Stimulated activated CD4-positive, alpha-beta T cell treated with anti-CD3 and anti-CD28 coated beads, Interleukin-12 subunit alpha, Interleukin-12 subunit beta, amount 100 ng/mL, for 24 hours (primary cell): ENCODE measurements around the gene FOXR1.
"Not testable (repeated sequence)": the region's sequence is repeated elsewhere in the genome, so short reads cannot be mapped to it uniquely, and the experiment has no call there.

Experiments used
- DNase-seq, 2 experiments: peaks; one replicate each; pipeline ENCODE4 v3.0.0-alpha.2; 2020; ENCODE audit warnings: low read depth in 2 of 2

FOXR1 gene

DNA sequence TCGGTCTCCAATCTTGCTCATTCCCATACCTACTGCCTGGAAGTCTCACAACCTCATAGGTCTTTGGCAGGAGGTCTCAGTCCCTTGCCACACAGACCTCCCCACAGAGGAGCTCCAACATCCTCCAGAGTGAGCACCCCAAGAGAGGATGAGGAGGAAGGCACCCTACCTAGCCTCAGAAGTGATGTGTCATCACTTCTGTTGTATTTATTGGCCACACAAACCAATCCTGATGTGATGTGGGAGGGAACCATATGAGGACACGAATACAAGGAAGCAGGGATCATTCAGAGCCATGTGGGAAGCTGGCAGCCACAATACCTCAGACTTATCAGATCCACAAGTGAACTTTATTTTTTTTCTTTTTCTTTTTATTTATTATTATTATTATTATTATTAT is 24.5 kb upstream of the FOXR1 start:
- DNase-seq: no peak

DNA sequence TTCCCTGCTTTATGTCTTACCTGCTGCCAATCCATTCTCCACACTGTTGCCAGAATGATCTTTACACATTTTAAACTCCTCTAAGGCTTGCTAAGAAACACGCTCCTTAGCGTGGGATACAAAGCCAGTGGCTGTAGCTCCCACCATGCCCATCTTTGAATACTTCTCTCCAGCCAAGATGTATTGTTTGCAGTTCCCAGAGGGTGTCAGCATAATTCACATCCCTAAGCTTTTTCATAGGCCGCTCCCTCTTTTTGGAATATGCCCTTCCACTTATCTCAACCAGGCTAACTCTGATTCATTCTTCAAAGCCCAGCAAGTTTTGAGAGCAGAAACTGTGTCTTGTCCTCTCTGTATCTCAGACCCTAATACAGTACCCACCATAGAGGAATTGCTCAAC is 23.6 kb upstream of the FOXR1 start:
- no peak for DNase-seq

DNA sequence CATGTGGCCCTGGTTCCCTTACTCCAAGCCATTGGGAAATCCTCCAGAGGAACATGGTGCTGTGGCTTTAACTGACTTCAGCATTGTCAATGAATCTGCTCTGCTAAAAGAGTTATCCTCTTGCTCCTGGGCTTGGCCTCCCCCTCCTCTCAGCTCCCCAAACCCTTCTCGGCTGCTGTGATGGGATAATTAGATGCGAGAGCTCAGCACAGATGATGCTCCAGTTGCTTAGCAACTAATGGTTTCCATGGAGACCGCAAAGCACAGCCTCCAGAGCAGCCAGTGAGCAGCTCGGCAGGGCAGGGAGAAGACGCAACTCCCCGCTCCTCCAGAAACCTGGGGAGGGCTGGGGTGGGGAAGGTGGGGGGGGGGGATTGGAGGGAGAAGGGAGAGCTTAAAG is 18.3 kb upstream of the FOXR1 start:
- DNase-seq: no peak

DNA sequence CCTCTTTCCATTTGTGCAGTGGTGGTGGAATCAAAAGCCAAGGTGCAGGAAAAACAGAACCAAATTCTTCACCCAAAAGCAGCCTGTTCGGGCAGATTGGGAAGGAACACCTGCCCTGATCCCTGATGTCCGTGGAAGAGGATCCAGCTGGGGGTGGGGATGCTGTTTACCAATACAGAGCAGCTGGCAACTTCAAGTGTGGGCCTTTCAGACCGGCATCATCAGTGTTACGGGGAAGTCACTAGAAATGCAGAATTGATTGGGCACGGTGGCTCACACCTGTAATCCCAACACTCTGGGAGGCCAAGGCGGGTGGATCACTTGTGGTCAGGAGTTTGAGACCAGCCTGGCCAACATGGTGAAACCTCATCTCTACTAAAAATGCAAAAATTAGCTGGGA is 17.6 kb upstream of the FOXR1 start:
- not testable (repeated sequence) for DNase-seq

DNA sequence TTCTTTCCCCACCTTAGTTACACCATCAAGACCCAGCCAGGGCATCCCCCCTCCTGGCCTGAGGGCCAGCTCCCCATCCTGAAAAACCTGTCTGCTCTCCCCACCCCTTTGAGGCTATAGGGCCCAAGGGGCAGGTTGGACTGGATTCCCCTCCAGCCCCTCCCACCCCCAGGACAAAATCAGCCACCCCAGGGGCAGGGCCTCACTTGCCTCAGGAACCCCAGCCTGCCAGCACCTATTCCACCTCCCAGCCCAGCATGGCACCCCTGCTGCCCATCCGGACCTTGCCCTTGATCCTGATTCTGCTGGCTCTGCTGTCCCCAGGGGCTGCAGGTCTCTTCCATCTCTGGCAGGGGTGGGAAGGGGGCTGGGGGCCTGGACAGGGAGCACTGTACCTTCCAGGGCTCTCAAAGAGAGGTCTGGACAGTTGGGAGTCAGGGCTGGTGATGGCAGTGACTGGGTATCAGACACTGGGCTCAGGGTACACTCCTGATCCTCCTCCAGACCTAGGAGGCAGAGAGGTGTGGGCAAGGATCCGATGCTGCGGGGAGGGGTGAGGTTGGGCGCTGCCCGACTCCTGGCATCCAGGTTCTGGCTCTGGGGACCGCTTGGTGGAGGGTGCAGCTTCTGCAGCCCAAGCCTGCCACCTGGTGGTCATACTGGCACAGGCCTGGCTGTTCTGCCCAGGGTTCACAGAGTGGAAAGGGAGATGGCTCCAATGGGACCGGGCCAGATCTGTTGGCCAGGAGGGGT is 15.3 kb upstream of the FOXR1 start, which contains the start of gene UPK2:
UPK2 (plus strand) TSS at position 205 of the 753 bp plus-strand sequence; CDS start at position 258, 53 bp downstream.
- peak; percentile 73 to 92 for DNase-seq

DNA sequence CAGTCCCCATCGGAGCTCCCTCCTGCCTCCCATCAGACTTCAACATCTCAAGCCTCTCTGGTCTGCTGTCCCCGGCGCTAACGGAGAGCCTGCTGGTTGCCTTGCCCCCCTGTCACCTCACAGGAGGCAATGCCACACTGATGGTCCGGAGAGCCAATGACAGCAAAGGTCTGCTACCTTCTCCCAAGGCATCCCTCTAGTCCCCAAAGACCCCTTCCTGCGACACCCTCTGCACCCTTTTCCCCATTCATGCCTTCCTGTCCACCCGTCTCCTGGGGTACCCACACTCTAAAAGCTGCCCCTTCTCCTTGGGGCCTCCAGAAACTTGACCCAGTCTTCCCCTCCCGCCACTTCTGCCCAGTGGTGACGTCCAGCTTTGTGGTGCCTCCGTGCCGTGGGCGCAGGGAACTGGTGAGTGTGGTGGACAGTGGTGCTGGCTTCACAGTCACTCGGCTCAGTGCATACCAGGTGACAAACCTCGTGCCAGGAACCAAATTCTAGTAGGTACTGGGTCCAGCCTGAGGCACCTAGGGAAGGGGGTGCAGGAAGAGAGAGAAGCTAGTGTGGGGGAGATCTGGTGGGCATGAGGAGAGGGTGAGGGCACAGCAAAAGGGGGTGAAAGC is 14.6 kb upstream of the FOXR1 start:
- DNase-seq: no peak

DNA sequence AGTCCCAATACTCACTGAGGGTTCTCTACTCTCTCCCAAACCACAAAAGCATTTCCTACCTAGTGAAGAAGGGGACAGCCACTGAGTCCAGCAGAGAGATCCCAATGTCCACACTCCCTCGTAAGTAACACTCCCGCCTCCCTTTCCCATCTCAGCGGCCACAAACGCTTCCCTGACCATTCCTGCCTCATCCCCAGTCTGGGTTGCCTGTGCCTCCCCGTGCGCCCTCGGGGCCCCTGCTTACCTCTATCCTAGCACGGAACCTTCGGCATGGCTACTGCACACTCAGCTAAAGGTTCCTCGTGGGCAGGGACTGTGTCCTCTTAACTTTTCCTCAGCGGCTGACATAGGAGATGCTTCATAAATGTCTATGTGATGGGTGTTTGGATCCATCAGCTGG is 14.0 kb upstream of the FOXR1 start:
- DNase-seq: no peak

DNA sequence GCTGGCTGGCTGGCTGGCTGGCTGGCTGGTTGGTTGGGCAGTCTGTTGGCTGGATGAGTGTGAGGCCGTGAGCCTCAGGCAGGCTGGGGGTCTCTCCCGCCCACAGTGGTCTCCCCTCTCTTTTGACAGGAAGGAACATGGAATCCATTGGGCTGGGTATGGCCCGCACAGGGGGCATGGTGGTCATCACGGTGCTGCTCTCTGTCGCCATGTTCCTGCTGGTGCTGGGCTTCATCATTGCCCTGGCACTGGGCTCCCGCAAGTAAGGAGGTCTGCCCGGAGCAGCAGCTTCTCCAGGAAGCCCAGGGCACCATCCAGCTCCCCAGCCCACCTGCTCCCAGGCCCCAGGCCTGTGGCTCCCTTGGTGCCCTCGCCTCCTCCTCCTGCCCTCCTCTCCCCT is 13.6 kb upstream of the FOXR1 start:
- no peak for DNase-seq

DNA sequence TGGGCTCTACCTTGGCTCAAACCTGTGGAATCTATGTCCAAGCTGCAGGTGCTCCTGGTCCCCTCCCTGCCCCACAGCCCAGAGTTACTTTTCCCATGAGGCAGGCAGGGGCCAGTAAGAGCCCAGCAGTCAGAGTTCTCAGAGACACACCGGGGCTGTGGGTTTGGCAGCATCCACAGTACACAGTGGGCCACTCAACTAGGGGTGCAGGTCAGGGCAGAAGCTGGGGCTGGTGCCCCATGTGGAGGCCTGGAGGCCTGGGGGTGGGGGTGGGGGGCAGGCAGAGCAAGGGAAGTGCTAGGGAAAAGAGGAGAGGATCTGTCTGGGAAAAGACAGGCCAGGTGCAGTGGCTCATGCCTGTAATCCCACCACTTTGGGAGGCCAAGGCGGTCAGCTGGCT is 13.0 kb upstream of the FOXR1 start:
- DNase-seq: no peak

DNA sequence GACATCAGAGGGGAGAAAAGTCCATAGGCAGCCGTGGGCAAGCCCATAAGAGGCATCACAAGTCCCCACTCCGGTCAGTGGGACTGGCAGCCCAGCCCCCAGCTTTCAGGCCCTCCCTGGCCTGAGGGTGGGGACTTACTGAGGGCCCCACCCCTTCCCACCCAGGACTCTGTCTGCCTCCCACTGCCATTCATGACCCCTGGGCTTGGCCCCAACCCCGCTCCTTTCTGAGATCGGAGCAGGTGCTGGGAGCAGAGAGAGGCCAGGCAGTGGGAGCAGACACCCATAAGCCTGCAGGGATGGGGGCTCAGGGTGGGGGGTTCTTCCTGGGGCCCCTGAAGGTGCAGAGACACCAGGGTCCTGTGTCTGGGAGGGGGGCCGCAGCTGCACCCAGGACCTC is 10.4 kb upstream of the FOXR1 start:
- no peak for DNase-seq

DNA sequence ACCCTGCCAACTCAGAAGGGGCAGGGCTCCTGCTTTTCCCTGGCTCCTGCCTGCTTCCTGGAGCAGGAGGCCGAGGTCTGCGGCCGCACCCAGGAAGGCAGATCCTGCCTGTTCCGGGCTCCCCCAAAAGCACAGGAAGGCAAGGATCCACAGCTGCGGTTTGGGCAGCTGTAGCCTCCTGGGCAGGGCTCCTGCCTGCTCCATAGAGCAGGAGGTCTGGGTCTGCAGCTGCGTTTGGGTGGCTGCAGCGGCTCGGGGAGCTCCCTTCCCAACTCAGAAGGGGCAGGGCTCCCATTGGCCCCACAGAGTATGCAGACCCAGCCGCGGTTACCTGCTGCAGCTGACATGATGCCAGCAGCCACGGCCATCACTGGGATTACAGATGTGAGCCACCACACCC is 10.0 kb upstream of the FOXR1 start:
- DNase-seq: no peak

DNA sequence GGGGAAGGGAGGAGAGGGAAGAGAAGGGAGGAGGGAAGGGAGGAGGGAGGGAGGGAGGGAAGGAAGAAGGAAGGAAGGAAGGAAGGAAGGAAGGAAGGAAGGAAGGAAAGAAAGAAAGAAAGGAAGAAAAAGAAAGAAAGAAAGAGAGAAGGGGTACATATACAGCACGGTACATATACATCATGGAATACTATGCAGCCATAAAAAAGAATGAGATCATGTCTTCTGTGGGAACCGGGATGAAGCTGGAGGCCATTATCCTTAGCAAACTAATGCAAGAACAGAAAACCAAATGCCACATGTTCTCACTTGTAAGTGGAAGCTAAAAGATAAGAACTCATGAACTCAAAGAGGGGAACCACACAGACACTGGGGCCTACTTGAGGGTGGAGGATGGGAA is 2.1 kb upstream of the FOXR1 start:
- not testable (repeated sequence) for DNase-seq

DNA sequence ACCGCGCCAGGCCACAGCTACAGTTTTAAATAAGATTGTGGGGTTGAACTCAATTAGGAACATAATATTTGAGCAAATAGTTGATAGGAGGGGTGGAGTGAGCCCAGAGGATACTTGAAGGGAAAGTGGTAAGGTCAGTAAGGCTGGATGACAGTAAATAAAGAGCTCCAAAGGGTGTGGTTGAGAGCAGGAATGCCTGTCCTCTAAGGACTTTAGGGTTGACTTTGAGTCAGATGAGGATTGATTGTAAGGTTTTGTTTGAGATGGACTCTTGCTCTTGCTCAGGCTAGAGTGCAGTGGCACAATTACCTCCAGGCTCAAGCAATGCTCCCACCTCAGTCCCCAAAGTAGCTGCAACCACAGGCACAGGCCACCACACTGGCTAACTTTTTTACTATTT is 2.4 kb downstream of the FOXR1 start:
- DNase-seq: no peak

DNA sequence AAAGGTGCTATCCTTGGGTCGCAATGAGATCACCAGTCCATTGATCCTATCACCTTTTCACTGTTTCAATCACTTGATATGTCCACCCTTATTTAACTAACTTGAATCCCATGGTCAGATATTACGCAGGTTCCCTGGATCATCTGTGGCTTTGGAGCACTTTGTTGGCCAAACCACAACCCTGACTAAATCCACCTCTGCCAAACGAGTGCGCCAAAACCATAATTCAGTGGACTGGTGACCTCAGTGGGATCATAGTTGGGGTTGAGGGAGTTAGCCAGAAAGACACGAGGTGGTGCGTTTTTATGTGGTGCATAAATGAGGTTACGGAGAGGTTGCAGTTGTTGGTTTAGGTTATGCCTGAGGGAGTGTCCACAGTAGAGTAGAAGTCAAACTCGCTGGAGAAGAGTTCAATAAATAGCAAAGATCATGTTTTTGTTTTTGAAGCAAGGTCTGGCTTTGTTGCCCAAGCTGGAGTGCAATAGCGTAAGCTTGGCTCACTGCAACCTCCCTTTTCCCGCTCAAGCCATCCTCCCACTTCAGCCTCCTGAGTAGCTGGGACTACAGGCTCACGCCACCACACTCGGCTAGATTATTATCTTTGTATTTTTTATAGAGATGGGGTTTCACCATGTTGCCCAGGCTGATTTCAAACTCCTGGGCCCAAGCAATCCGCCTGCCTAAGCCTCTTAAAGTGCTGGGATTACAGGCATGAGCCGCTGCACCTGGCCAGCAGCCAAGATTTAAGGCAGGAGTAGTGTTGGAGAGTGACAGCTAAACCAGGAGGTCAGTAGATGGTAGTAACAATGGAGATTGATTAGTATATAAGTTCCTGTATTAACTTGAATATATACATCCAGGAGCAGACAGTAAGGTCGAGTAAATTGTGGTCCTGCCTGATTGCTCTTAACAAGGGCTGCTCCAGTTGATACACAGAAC is 4.5 kb downstream of the FOXR1 start:
- no peak for DNase-seq

DNA sequence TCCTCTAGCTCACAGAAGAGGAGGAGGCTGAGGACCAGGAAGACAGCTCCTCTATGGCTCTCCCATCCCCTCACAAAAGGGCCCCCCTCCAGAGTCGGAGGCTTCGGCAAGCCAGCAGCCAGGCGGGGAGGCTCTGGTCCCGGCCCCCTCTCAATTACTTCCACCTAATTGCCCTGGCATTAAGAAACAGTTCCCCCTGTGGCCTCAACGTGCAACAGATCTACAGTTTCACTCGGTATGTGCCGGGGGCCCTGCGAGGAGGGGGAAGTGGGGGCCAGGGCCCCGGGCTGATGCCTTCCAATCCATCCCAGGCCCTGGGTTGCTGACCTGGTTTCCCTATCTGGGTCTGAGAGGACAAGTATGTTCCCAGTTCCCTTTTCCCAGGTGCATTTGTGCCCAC is 7.9 kb downstream of the FOXR1 start:
- no peak for DNase-seq

DNA sequence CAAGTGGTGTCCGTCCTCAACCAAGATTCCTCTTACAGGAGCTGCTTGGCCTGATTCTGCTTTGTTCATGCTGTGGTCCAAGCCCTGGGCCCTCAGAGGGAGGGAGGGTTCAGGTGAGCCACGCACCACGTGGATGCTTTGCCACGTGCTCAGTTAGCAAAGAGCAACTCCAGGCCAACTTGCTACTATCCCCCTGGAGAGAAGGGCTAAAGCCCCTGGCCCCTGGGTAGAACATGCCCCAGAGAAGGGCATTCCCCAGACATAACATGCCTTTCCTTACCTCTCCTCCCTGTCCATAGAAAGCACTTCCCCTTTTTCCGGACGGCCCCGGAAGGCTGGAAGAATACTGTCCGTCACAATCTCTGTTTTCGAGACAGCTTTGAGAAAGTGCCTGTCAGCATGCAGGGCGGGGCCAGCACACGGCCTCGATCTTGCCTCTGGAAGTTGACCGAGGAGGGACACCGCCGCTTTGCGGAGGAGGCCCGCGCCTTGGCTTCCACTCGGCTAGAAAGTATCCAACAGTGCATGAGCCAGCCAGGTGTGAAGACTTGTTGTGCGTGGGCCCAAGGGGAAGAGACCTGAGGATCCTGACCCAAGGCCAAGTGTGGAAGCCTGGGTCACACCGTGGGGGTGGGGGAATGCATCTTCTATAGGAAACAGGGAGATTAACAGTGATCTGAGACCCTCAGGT is 8.8 kb downstream of the FOXR1 start:
- no peak for DNase-seq

DNA sequence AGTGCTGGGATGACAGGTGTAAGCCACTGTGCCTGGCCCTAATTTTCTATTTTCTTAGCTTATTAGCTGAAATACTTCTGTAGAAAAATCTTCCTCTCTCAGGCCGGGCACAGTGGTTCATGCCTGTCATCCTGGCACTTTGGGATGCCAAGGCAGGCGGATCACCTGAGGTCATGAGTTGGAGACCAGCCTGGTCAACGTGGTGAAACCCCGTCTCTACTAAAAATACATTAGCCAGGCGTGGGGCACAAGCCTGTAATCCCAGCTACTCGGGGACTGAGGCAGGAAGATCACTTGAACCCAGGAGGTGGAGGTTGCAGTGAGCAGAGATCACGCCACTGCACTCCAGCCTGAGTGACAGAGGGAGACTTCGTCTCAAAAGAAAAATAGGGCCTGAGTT is 12.8 kb downstream of the FOXR1 start:
- DNase-seq: not testable (repeated sequence)

DNA sequence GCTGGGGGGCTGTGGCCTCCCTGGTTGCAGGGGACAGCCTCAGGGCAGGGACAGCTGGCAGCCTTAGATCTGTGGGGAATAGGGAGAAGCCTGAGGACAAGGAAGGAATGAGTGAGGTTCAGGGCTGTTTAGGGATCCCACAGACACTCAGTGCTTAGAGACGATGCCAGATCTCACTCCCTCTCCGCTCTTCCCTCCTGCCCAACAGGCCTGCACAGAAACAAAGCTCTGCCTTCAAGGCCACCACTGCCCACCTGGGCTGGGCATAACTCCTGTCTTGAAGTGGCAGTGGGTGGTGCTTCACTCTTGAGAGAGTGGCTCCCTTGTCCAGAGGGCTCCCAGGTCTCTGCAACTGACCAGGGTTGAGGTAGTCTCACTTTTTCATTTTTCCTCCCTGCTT is 13.3 kb downstream of the FOXR1 start:
- no peak for DNase-seq

DNA sequence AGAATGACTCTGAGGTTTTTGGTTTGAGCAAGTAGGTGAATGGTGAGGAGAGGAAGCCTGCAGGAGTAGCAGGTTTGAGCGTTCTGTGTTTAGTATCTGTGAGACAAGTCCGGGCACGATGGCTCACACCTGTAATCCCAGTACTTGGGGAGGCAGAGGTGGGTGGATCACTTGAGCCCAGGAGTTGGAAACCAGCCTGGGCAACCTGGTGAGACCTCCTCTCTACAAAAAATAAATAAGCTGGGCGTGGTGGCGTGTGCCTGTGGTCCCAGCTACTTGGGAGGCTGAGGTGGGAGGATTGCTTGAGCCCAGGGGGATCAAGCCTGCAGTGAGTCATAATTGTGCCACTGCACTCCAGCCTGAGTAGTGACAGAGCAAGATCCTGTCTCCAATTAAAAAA is 16.7 kb downstream of the FOXR1 start:
- DNase-seq: no peak

DNA sequence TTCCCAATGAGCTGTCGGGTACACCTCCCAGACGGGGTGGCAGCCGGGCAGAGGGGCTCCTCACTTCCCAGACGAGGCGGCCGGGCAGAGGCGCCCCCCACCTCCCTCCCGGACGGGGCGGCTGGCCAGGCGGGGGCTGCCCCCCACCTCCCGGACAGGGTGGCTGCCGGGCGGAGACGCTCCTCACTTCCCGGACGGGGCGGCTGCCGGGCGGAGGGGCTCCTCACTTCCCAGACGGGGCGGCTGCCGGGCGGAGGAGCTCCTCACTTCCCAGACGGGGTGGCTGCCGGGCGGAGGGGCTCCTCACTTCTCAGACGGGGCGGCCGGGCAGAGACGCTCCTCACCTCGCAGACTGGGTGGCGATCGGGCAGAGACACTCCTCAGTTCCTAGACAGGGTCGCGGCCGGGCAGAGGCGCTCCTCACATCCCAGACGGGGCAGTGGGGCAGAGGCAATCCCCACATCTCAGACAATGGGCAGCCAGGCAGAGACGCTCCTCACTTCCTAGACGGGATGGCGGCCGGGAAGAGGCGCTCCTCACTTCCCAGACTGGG is 20.0 kb downstream of the FOXR1 start:
- not testable (repeated sequence) for DNase-seq

DNA sequence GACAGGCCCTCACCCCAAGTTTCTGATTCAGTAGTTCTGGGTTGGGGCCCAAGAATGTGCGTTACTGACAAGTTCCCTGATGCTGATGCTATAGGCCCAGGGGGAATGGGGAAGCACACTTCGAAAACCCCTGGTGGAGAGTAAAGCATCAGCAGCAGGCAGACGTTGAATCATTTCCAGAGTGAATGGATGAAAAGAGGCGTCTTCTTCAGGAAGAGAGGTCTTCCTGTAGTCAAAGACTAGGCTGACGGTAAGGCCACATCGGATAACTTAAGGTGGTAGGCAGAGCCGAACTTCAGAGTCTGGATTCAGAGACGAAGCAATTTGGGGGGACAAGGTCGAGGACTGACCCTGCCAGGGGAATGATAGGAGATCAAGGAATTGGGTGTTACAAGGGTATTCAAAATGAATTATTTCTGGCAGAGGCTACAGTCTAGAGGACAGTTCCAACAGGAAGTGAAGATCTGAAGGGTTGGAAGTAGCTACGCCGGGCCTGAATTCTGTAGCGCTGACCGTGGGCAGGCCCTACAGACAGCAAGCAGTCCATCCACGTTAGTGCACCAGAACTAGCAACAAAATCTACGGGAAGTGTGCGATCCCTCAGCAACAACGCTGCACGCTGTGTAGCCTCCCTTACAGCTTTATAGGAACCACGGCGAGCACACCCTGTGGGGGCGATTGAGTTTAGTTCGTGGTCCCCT is 25.5 kb downstream of the FOXR1 start:
- peak in 1 of 2 experiments; percentile 26 for DNase-seq
